IMR-90 (cell line): Measurements from ENCODE around the gene CDNF. TPM values are rescaled to one million over a fixed set of nuclear protein-coding genes. Genes with fewer than 3 reads are reported as not detected.

Experiments
- ATAC-seq: fragments of 200-7000 bp; cut with Tn5 transposase; 2 replicates; pipeline ENCODE4 v1.9.1; 2020; ENCODE audit warnings: low read depth, mild to moderate bottlenecking, moderate library complexity
- BruUV-seq: library from RNA; stranded (reverse); fragments of 400-500 nt; replicated peaks from 2 replicates; lab custom pipeline; 2021; lab: Mats Ljungman, UMichigan
- CTCF ChIA-PET: fragments of 300-600 bp; formaldehyde crosslinking; extraction: SDS; loops from one replicate; lab custom pipeline; 2021; ENCODE audit warnings: antibody characterized with exemption; lab: Yijun Ruan, JAX
- POLR2A ChIA-PET: fragments of 300-600 bp; sonication (Branson Sonifier 250); formaldehyde crosslinking; loops from one replicate; lab custom pipeline; 2022; ENCODE audit warnings: antibody characterized with exemption; ENCODE audit not compliant: unreplicated experiment; lab: Charles Lee
- DNase-seq: peaks from one replicate; pipeline ENCODE4 v3.0.0; 2013
- H2AFZ ChIP-seq: replicated peaks from 2 replicates; pipeline ENCODE3; 2013; ENCODE audit warnings: low read length, mild to moderate bottlenecking; ENCODE audit not compliant: poor library complexity
- H2AK5ac ChIP-seq: 2 replicates; pipeline ENCODE4 v1.6.1; 2013; ENCODE audit warnings: low read depth, low read length, inconsistent platforms
- H2AK9ac ChIP-seq: replicated peaks from 2 replicates; pipeline ENCODE3; 2013; ENCODE audit warnings: mild to moderate bottlenecking, low read depth, low read length, moderate library complexity; ENCODE audit not compliant: poor library complexity
- H2BK120ac ChIP-seq: 2 replicates; pipeline ENCODE4 v1.6.1; 2013; ENCODE audit warnings: low read depth, low read length, inconsistent platforms
- H2BK15ac ChIP-seq: 3 replicates; pipeline ENCODE4 v1.6.1; 2013; ENCODE audit warnings: low read depth, low read length, inconsistent platforms
- H2BK20ac ChIP-seq: 2 replicates; pipeline ENCODE4 v1.6.1; 2013; ENCODE audit warnings: low read depth, mild to moderate bottlenecking, inconsistent platforms, low read length, moderate library complexity
- H2BK5ac ChIP-seq: 2 replicates; pipeline ENCODE4 v1.6.1; 2013; ENCODE audit warnings: mild to moderate bottlenecking, low read depth, low read length, inconsistent platforms; ENCODE audit not compliant: poor library complexity, severe bottlenecking
- H3K14ac ChIP-seq: replicated peaks from 2 replicates; pipeline ENCODE4 v1.6.1; 2013; ENCODE audit warnings: low read depth, low read length, inconsistent platforms
- H3K18ac ChIP-seq: 2 replicates; pipeline ENCODE4 v1.6.1; 2013; ENCODE audit warnings: low read depth, low read length, control low read depth
- H3K23ac ChIP-seq: 2 replicates; pipeline ENCODE4 v1.6.1; 2013; ENCODE audit warnings: low read depth, low read length, inconsistent platforms
- H3K27ac ChIP-seq: 2 replicates; pipeline ENCODE4 v1.5.1; 2013; ENCODE audit warnings: mild to moderate bottlenecking, control low read depth, low read length; ENCODE audit not compliant: insufficient read depth
- H3K27me3 ChIP-seq: 2 replicates; pipeline ENCODE4 v1.6.1; 2013; ENCODE audit warnings: low read length; ENCODE audit not compliant: control insufficient read depth, insufficient read depth
- H3K36me3 ChIP-seq: 2 replicates; pipeline ENCODE4 v1.6.1; 2013; ENCODE audit warnings: low read length, mixed read lengths; ENCODE audit not compliant: control insufficient read depth, insufficient read depth
- H3K4ac ChIP-seq: 2 replicates; pipeline ENCODE4 v1.6.1; 2013; ENCODE audit warnings: low read depth, low read length, inconsistent platforms
- H3K4me1 ChIP-seq: 2 replicates; pipeline ENCODE4 v1.6.1; 2013; ENCODE audit warnings: low read length, mixed read lengths; ENCODE audit not compliant: control insufficient read depth, insufficient read depth
- H3K4me2 ChIP-seq: 2 replicates; pipeline ENCODE4 v1.6.1; 2013; ENCODE audit warnings: low read depth, mild to moderate bottlenecking, control low read depth, low read length, moderate library complexity
- H3K4me3 ChIP-seq: 2 replicates; pipeline ENCODE4 v1.5.1; 2013; ENCODE audit warnings: low read depth, mild to moderate bottlenecking, control low read depth, low read length, moderate library complexity; ENCODE audit not compliant: insufficient read depth
- H3K56ac ChIP-seq: 2 replicates; pipeline ENCODE4 v1.6.1; 2013; ENCODE audit warnings: low read length, inconsistent platforms; ENCODE audit not compliant: insufficient read depth; ENCODE audit errors: extremely low read depth
- H3K79me1 ChIP-seq, 2 experiments: 2 replicates each; pipeline ENCODE4 v1.6.1; 2013; ENCODE audit warnings: low read length in 2 of 2, inconsistent platforms in 1 of 2, low read depth in 1 of 2
- H3K9ac ChIP-seq: 2 replicates; pipeline ENCODE4 v1.6.1; 2013; ENCODE audit warnings: low read depth, low read length, control low read depth
- H3K9me1 ChIP-seq: 2 replicates; pipeline ENCODE4 v1.6.1; 2013; ENCODE audit warnings: low read length, inconsistent platforms; ENCODE audit not compliant: insufficient read depth
- H3K9me3 ChIP-seq: 2 replicates; pipeline ENCODE4 v1.6.1; 2013; ENCODE audit warnings: low read length; ENCODE audit not compliant: control insufficient read depth, insufficient read depth
- H4K20me1 ChIP-seq: 2 replicates; pipeline ENCODE4 v1.6.1; 2013; ENCODE audit warnings: low read length, inconsistent platforms; ENCODE audit not compliant: insufficient read depth
- H4K5ac ChIP-seq: 2 replicates; pipeline ENCODE4 v1.6.1; 2013; ENCODE audit warnings: mild to moderate bottlenecking, low read depth, low read length, control low read depth
- H4K8ac ChIP-seq, 2 experiments: 2 replicates each; pipeline ENCODE4 v1.6.1; 2013; ENCODE audit warnings: low read depth in 2 of 2, low read length in 2 of 2, control low read depth in 1 of 2, inconsistent platforms in 1 of 2
- H4K91ac ChIP-seq: 2 replicates; pipeline ENCODE4 v1.6.1; 2013; ENCODE audit warnings: low read depth, low read length, inconsistent platforms; ENCODE audit not compliant: insufficient read depth
- BHLHE40 ChIP-seq: fragments of 150-350 bp; IDR thresholded peaks from 2 replicates; pipeline ENCODE4 v1.6.1; 2016; ENCODE audit warnings: mild to moderate bottlenecking, low read depth, low read length
- CHD1 ChIP-seq: IDR thresholded peaks from 2 replicates; pipeline ENCODE4 v1.6.1; 2012; ENCODE audit warnings: low read depth, low read length, improper control_type of control experiment
- ELK1 ChIP-seq: fragments of 150-350 bp; IDR thresholded peaks from 2 replicates; pipeline ENCODE4 v1.6.1; 2016; ENCODE audit warnings: low read depth, mild to moderate bottlenecking, low read length, moderate library complexity, borderline replicate concordance
- MAZ ChIP-seq: IDR thresholded peaks from 2 replicates; pipeline ENCODE4 v1.6.1; 2012; ENCODE audit warnings: low read depth, mild to moderate bottlenecking, low read length, improper control_type of control experiment, moderate library complexity, borderline replicate concordance
- RAD21 ChIP-seq: IDR thresholded peaks from 2 replicates; pipeline ENCODE4 v1.6.1; 2012; ENCODE audit warnings: low read length, improper control_type of control experiment
- RFX5 ChIP-seq: IDR thresholded peaks from 2 replicates; pipeline ENCODE4 v1.8.0; 2012; ENCODE audit warnings: low read depth, mild to moderate bottlenecking, low read length, moderate library complexity
- USF2 ChIP-seq: fragments of 150-350 bp; IDR thresholded peaks from 2 replicates; pipeline ENCODE4 v1.6.1; 2017; ENCODE audit warnings: mild to moderate bottlenecking, antibody characterized with exemption, low read length, low read depth
- WGBS, 2 experiments: methylation state at CpG; one replicate each; pipeline versions ENCODE4 v1.1.5 to v1.1.7; 2013; ENCODE audit warnings: missing lambda C conversion rate in 2 of 2; ENCODE audit not compliant: insufficient read length in 1 of 2; ENCODE audit errors: extremely low coverage in 2 of 2; 5-methylcytosine and 5-hydroxymethylcytosine counted together
- dilution Hi-C: fragments of 300-500 bp; cut with HindIII; formaldehyde crosslinking; loops from one replicate; pipeline ENCODE4 v1.14.3; 2018; ENCODE audit warnings: low sequenced_read_pairs; ENCODE audit not compliant: unreplicated experiment
- in situ Hi-C: fragments of 300-500 bp; cut with MboI; formaldehyde crosslinking; loops from 3 replicates; pipeline ENCODE4 v1.14.3; 2019; ENCODE audit warnings: low sequenced_read_pairs, inconsistent platforms, mixed read lengths
- intact Hi-C: fragments of 100-400 bp; cut with micrococcal nuclease; formaldehyde crosslinking; loops from 2 replicates; pipeline ENCODE4 v1.10.0; 2022
- polyA plus RNA-seq, 3 experiments: library from polyadenylated mRNA; depleted of rRNA; stranded (reverse); fragments of >200 nt; gene quantifications; 2 replicates each; pipeline ENCODE4 v1.2.3, GENCODE V29; 2012; ENCODE audit warnings: low replicate concordance in 1 of 3
- total RNA-seq: library from RNA; depleted of rRNA; stranded (reverse); fragments of >200 nt; gene quantifications from 2 replicates; pipeline ENCODE4 v1.2.3, GENCODE V29; 2012; rRNA removed

The CDNF gene
- total and polyA plus RNA-seq, 2 of the 4 experiments (the other 2 are of a cell fraction) = 0.72 to 1.3 TPM

- H3K4me2 ChIP-seq = no peak overlapping the region
- in situ Hi-C loops = no loop called here
- TF ChIP-seq RFX5 = no peak
- no peak for TF ChIP-seq RAD21
- no peak for TF ChIP-seq BHLHE40
- TF ChIP-seq ELK1 = no peak
- TF ChIP-seq MAZ = no peak
- TF ChIP-seq USF2 = no peak
- no peak for TF ChIP-seq CHD1
- H3K18ac ChIP-seq = no peak overlapping the region
- no peak overlapping the region for H2AK9ac ChIP-seq
- dilution Hi-C loops = no loop called here
- no peak overlapping the region for H2BK15ac ChIP-seq
- no peak overlapping the region for H2AFZ ChIP-seq
- no peak overlapping the region for H2BK20ac ChIP-seq
- BruUV-seq = no TSS peak
- H3K27me3 ChIP-seq = peaks cover 5% of the 10 kb centered on the region; the same call in 1 of the 2 replicates
- H3K23ac ChIP-seq = no peak overlapping the region
- POLR2A ChIA-PET = no interaction called here
- H3K79me1 ChIP-seq = no peaks in the 10 kb centered on the region
- H2BK120ac ChIP-seq = no peak overlapping the region
- no peaks in the 10 kb centered on the region for H3K36me3 ChIP-seq
- no peaks in the 10 kb centered on the region for H3K9me3 ChIP-seq
- ATAC-seq (no peak), DNase-seq (no peak)
- H3K4me1 ChIP-seq = no peaks in the 10 kb centered on the region
- CTCF ChIA-PET = no interaction called here
- no peak overlapping the region for H3K14ac ChIP-seq
- H4K91ac ChIP-seq = no peak overlapping the region
- no peak overlapping the region for H3K4ac ChIP-seq
- no CpG with 5 or more reads among the region's 2 CpGs for WGBS, 2 experiments
- no peak overlapping the region for H3K56ac ChIP-seq
- H3K27ac ChIP-seq = no peak overlapping the region
- no peak overlapping the region for H2BK5ac ChIP-seq
- intact Hi-C loops = no loop called here
- H4K20me1 ChIP-seq = no peaks in the 10 kb centered on the region
- H3K9ac ChIP-seq = no peak overlapping the region
- no peak overlapping the region for H2AK5ac ChIP-seq
- H4K5ac ChIP-seq = no peak overlapping the region
- H3K4me3 ChIP-seq = no peak overlapping the region
- no peaks in the 10 kb centered on the region for H3K9me1 ChIP-seq
- H4K8ac ChIP-seq = no peak overlapping the region
These were observed 66.9 kb downstream of the CDNF start for GRCh38 chr10:14770927-14771326.

Other genes starting within 250 kb of the CDNF start
- 27.1 and 46.4 TPM in 2 replicates for gene FAM107B, start 63.1 kb downstream of the CDNF start, total RNA-seq
- gene FAM107B, start 63.1 kb downstream of the CDNF start, polyA plus RNA-seq (2012; rRNA removed) = 19.1 and 26.4 TPM in 2 replicates
- 11.8 and 15.6 TPM in 2 replicates for gene HSPA14, start 269 bp upstream of the CDNF start, total RNA-seq
- 8.7 and 10.3 TPM in 2 replicates for gene HSPA14, start 269 bp upstream of the CDNF start, polyA plus RNA-seq (2012; rRNA removed)
- 16.0 and 17.2 TPM in 2 replicates for gene MSANTD7, start 269 bp upstream of the CDNF start, total RNA-seq
- 4.2 and 4.7 TPM in 2 replicates for gene MSANTD7, start 269 bp upstream of the CDNF start, polyA plus RNA-seq (2012; rRNA removed)
- gene SUV39H2, start 40.8 kb upstream of the CDNF start, total RNA-seq = 14.5 and 23.3 TPM in 2 replicates
- 3.6 and 5.3 TPM in 2 replicates for gene SUV39H2, start 40.8 kb upstream of the CDNF start, polyA plus RNA-seq (2012; rRNA removed)
- 8.1 TPM in 2 replicates for gene DCLRE1C, start 116.1 kb upstream of the CDNF start, total RNA-seq
- gene DCLRE1C, start 116.1 kb upstream of the CDNF start, polyA plus RNA-seq (2012; rRNA removed) = 2.6 and 2.9 TPM in 2 replicates
- not detected in 2 replicates for gene MEIG1, start 121.4 kb upstream of the CDNF start, total RNA-seq
- gene MEIG1, start 121.4 kb upstream of the CDNF start, polyA plus RNA-seq (2012; rRNA removed) = not detected in 2 replicates
- under 0.01 TPM in 1 of 2 replicates, not detected in the other for gene OLAH, start 205.9 kb upstream of the CDNF start, total RNA-seq
- not detected in 2 replicates for gene OLAH, start 205.9 kb upstream of the CDNF start, polyA plus RNA-seq (2012; rRNA removed)